Measurements from ENCODE around the gene CPXM2. TPM values are rescaled to one million over a fixed set of nuclear protein-coding genes. Genes with fewer than 3 reads are reported as not detected.

The CPXM2 gene
- total and polyA plus RNA-seq, 4 donors: 0.05 to 0.92 (median 0.44) TPM

- no peak overlapping the region for H3K4me3 ChIP-seq (ENCODE audit: low read depth in 1 of 3, low read length in 3 of 3)
- no peak overlapping the region for H3K27ac ChIP-seq (ENCODE audit: low read depth in 1 of 2, low read length in 2 of 2)
- peaks cover 0 to 3% (median 1%) of the 10 kb centered on the region in 4 donors for H3K9me3 ChIP-seq (ENCODE audit: control insufficient read depth in 4 of 4, low read length in 3 of 4)
- no peak for TF ChIP-seq EGR1 (IDR thresholded peaks at IDR 0.05; ENCODE audit: low read depth in 2 of 2)
- no peak for TF ChIP-seq FOXA1 (IDR thresholded peaks at IDR 0.05)
- no peak for TF ChIP-seq CTCF (IDR thresholded peaks at IDR 0.05; ENCODE audit: low read depth, low read length, missing input control)
- TF ChIP-seq GABPA (IDR thresholded peaks at IDR 0.05 in 1 of 2, conservative IDR thresholded peaks at IDR 0.05 in 1 of 2): no peak
- no peak for TF ChIP-seq RAD21 (IDR thresholded peaks at IDR 0.05)
- TF ChIP-seq JUND (IDR thresholded peaks at IDR 0.05): no peak
- no peak for TF ChIP-seq ATF3 (IDR thresholded peaks at IDR 0.05)
- no peak for TF ChIP-seq NR2F2 (IDR thresholded peaks at IDR 0.05)
- TF ChIP-seq HNF4A (conservative IDR thresholded peaks at IDR 0.05): no peak
- no peak for TF ChIP-seq ZBTB33 (IDR thresholded peaks at IDR 0.05)
- TF ChIP-seq YY1 (IDR thresholded peaks at IDR 0.05): no peak
- TF ChIP-seq TAF1 (conservative IDR thresholded peaks at IDR 0.05): no peak
- TF ChIP-seq SP1 (IDR thresholded peaks at IDR 0.05): no peak
- TF ChIP-seq HNF4G (IDR thresholded peaks at IDR 0.05): no peak
- no peak for TF ChIP-seq FOXA2 (IDR thresholded peaks at IDR 0.05)
- no peak for TF ChIP-seq RXRA (IDR thresholded peaks at IDR 0.05)
- TF ChIP-seq MAX (IDR thresholded peaks at IDR 0.05): no peak
- TF ChIP-seq REST (IDR thresholded peaks at IDR 0.05): no peak
- DNase-seq (ENCODE audit: low spot score): no peak
- H3K9ac ChIP-seq (ENCODE audit: low read depth in 1 of 2, low read length in 2 of 2): no peak overlapping the region
- H3K36me3 ChIP-seq (ENCODE audit: control insufficient read depth in 4 of 4, insufficient read depth in 3 of 4, low read depth in 1 of 4, low read length in 3 of 4): no peaks in the 10 kb centered on the region
- H3K4me1 ChIP-seq (ENCODE audit: control insufficient read depth in 4 of 4, insufficient read depth in 4 of 4, low read length in 3 of 4): no peaks in the 10 kb centered on the region
- 79% methylated on average over 4 of the region's 4 CpGs for WGBS
- H3K27me3 ChIP-seq (ENCODE audit: control insufficient read depth in 4 of 4, insufficient read depth in 4 of 4, low read length in 3 of 4): no peaks in the 10 kb centered on the region
These were observed 9.4 kb downstream of the CPXM2 start for GRCh38 chr10:123882177-123882576.
